ENCODE data around the gene MMP24.

DNA sequence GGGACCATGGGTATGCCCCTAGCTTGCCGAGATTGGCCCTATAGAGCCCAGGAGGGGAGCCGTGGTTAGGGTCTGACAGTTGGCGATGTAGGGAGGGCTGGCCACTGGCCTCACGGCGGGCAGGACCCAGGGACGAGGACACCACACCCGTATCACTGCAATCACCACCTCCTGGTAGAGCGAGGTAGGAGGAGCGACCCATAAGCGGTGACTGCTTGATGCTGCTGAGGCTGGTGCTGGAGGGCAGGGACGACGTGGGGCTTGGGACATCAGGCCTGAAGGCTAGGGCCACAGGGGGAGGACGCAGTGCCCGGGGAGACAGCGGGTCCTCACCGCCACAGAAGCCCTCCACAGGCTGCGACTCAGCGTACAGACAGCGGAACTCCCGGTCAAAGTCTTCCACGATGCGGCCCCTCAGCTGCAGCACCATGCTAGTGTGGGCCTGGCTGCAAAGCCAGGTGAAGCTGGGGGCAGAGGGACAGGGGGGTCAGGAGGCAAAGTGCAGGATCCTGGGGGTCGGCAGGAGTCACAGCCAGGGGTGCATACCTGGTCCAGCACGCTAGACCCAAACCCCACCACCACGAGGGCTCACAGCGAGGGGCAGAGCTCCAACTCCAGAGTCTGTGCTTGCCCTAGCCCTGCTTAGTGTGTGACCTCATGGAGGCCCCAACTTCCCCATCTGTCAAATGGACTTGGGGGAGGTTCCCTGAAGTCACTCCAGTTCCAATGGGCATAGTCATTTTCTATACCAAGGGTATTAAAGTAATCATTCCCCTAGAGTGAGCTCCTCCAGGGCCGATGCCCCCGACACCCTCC lies 61.2 kb downstream of the MMP24 start:
- TF ChIP-seq, protein P1, sequence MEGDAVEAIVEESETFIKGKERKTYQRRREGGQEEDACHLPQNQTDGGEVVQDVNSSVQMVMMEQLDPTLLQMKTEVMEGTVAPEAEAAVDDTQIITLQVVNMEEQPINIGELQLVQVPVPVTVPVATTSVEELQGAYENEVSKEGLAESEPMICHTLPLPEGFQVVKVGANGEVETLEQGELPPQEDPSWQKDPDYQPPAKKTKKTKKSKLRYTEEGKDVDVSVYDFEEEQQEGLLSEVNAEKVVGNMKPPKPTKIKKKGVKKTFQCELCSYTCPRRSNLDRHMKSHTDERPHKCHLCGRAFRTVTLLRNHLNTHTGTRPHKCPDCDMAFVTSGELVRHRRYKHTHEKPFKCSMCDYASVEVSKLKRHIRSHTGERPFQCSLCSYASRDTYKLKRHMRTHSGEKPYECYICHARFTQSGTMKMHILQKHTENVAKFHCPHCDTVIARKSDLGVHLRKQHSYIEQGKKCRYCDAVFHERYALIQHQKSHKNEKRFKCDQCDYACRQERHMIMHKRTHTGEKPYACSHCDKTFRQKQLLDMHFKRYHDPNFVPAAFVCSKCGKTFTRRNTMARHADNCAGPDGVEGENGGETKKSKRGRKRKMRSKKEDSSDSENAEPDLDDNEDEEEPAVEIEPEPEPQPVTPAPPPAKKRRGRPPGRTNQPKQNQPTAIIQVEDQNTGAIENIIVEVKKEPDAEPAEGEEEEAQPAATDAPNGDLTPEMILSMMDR (IDR thresholded peaks at IDR 0.05; ENCODE audit: low read depth, low read length, missing input control), result no peak
- no peak for TF ChIP-seq YY1 (IDR thresholded peaks at IDR 0.05)
- TF ChIP-seq TAF1 (conservative IDR thresholded peaks at IDR 0.05), result no peak
- no peak for TF ChIP-seq RAD21 (IDR thresholded peaks at IDR 0.05)
- TF ChIP-seq, protein P2, sequence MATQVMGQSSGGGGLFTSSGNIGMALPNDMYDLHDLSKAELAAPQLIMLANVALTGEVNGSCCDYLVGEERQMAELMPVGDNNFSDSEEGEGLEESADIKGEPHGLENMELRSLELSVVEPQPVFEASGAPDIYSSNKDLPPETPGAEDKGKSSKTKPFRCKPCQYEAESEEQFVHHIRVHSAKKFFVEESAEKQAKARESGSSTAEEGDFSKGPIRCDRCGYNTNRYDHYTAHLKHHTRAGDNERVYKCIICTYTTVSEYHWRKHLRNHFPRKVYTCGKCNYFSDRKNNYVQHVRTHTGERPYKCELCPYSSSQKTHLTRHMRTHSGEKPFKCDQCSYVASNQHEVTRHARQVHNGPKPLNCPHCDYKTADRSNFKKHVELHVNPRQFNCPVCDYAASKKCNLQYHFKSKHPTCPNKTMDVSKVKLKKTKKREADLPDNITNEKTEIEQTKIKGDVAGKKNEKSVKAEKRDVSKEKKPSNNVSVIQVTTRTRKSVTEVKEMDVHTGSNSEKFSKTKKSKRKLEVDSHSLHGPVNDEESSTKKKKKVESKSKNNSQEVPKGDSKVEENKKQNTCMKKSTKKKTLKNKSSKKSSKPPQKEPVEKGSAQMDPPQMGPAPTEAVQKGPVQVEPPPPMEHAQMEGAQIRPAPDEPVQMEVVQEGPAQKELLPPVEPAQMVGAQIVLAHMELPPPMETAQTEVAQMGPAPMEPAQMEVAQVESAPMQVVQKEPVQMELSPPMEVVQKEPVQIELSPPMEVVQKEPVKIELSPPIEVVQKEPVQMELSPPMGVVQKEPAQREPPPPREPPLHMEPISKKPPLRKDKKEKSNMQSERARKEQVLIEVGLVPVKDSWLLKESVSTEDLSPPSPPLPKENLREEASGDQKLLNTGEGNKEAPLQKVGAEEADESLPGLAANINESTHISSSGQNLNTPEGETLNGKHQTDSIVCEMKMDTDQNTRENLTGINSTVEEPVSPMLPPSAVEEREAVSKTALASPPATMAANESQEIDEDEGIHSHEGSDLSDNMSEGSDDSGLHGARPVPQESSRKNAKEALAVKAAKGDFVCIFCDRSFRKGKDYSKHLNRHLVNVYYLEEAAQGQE (IDR thresholded peaks at IDR 0.05), result no peak
- TF ChIP-seq, protein P3, sequence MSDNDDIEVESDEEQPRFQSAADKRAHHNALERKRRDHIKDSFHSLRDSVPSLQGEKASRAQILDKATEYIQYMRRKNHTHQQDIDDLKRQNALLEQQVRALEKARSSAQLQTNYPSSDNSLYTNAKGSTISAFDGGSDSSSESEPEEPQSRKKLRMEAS (IDR thresholded peaks at IDR 0.05), result no peak
- TF ChIP-seq EGR1 (IDR thresholded peaks at IDR 0.05; ENCODE audit: low read depth in 2 of 2), result no peak
- TF ChIP-seq NR2F2 (IDR thresholded peaks at IDR 0.05), result no peak
- no peak for TF ChIP-seq JUND (IDR thresholded peaks at IDR 0.05)
- TF ChIP-seq, protein P4, sequence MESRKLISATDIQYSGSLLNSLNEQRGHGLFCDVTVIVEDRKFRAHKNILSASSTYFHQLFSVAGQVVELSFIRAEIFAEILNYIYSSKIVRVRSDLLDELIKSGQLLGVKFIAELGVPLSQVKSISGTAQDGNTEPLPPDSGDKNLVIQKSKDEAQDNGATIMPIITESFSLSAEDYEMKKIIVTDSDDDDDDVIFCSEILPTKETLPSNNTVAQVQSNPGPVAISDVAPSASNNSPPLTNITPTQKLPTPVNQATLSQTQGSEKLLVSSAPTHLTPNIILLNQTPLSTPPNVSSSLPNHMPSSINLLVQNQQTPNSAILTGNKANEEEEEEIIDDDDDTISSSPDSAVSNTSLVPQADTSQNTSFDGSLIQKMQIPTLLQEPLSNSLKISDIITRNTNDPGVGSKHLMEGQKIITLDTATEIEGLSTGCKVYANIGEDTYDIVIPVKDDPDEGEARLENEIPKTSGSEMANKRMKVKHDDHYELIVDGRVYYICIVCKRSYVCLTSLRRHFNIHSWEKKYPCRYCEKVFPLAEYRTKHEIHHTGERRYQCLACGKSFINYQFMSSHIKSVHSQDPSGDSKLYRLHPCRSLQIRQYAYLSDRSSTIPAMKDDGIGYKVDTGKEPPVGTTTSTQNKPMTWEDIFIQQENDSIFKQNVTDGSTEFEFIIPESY (IDR thresholded peaks at IDR 0.05), result no peak
- TF ChIP-seq SP1 (IDR thresholded peaks at IDR 0.05), result no peak
- no peak for TF ChIP-seq HNF4A (conservative IDR thresholded peaks at IDR 0.05)
- TF ChIP-seq GABPA (IDR thresholded peaks at IDR 0.05 in 1 of 2, conservative IDR thresholded peaks at IDR 0.05 in 1 of 2), result no peak
- TF ChIP-seq, protein P5, sequence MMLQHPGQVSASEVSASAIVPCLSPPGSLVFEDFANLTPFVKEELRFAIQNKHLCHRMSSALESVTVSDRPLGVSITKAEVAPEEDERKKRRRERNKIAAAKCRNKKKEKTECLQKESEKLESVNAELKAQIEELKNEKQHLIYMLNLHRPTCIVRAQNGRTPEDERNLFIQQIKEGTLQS (IDR thresholded peaks at IDR 0.05), result no peak

Measured in liver (tissue), 3 donors.